ENCODE measurements around the gene NKX6-2.

- no peak for TF ChIP-seq POLR2AphosphoS5 (IDR thresholded peaks at IDR 0.05)
- no peak for TF ChIP-seq POLR2A (IDR thresholded peaks at IDR 0.05)
- no peak for TF ChIP-seq CTCF (IDR thresholded peaks at IDR 0.05)
Observed at GRCh38 chr10:132812520-132812919, 26.6 kb upstream of the NKX6-2 start.

All from suprapubic skin (tissue), 4 donors.